ENCODE data around the gene LRIG2.
"Not testable (repeated sequence)": the region's sequence is repeated elsewhere in the genome, so short reads cannot be mapped to it uniquely, and the experiment has no call there.

Gene LRIG2

DNA sequence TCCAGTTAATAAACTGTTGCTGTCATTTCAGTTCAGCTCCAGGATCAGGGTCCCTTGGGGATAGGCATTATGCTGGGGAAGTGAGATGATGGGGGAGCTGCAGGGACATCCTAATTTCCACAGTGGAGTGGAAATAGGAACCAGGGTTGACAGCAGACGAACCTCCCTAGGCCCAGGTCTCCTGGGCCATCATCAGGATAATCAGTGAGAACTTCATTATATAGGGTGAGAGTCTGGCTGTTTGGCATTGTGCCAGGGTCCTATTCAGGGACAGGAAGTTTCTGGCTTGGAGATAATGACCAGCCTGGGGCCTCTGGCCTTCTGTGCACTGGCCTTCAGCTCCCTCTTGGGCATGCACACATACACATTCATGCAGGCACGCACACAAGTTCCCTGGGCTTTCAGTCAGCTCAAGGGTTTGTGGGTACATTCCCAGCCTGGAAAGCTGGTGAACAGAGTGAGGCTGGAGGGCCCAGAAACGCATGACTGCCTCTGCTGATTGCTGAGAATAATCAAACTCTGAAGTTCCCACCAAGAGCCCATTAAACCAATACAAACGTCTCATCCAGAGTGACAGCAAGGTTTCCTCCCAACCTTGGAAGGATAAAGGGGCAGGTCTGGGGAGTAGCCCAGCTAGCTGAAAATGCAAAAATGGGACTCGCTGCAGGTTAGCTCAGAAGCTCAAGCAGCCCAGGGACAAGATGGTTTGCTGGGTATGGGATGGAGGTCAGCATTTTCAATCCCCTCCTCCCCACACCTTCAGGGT lies 13.9 kb upstream of the LRIG2 start:
- DNase-seq (ENCODE audit: low read depth in 3 of 3): no peak

DNA sequence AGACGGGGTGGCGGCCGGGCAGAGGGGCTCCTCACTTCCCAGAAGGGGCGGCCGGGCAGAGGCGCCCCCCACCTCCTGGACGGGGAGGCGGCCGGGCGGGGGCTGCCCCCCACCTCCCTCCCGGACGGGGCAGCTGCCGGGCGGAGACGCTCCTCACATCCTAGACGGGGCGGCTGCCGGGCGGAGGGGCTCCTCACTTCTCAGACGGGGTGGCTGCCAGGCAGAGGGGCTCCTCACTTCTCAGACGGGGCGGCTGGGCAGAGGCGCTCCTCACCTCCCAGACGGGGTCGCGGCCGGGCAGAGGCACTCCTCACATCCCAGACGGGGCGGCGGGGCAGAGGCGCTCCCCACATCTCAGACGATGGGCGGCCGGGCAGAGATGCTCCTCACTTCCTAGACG lies 9.5 kb upstream of the LRIG2 start:
- DNase-seq (ENCODE audit: low read depth in 3 of 3): not testable (repeated sequence)

DNA sequence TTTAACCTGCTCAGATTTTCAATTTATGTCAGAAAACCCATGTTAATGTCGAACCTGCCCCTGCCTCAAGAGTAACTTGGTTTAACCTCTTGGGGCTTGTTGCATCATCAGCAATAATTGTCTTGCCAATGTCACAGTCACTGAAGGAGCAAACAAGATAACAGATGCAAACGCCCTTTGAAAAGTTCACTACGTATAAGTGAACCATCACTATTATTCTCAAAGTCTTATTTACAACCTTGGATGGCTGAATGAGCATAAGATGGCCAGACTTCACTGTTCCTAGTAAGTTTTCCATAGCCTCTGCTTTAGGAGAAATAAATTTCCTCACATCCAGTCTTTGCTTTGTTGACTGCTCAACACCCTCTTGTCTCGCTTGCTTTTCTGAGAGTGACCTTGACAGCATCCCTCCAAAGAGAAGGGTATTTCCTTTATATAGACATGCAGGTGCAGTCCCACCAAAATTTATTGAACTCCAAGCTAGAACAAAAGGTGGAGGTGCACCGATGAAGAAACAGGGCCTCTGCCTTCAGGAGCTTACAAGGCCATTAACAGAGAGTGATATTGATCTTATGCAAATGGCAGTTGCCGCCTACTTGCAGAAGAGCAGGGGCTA lies 749 bp upstream of the LRIG2 start:
- DNase-seq (ENCODE audit: low read depth in 3 of 3): no peak

DNA sequence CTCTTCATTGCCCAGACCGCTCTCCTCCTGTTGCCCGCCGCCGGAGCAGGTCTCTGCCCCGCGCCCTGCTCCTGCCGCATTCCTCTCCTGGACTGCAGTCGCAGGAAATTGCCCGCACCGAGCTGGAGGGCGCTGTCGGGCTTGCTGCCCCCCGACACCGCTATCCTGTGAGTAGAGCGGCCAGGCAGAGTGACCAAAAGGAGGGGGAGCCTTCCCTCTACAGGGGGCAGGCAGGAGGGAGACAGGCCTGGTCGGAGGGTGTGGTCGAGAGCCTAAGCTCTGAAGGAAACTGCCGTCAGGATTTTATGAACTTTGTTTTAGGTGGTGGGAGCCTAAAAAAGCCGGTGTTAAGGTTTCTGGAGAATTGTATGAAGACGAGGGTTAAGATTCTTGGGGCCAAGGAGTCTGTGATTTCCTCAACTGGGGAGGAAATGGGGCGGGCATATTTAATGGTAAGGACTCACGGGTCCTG lies 517 bp downstream of the LRIG2 start:
- no peak for DNase-seq (ENCODE audit: low read depth in 3 of 3)

DNA sequence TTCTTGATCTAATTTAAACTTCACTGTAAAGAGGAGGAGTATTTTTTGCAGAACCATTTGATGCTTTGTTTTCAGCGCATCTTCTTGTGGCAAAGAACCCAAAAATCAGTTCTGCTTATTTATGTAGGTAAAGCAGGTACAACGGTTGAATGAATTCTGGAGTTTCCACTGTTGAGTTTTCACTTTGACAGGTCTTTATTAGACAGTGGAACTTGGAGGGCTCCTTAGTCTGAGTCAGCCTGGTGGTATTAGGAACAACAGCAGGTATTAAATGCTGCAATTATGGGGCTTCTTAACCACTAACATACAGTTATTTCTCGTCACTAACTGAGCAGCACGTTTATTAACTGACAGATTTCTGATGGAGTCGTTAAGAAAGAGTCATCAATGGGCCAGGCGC lies 1.2 kb downstream of the LRIG2 start:
- no peak for DNase-seq (ENCODE audit: low read depth in 3 of 3)

DNA sequence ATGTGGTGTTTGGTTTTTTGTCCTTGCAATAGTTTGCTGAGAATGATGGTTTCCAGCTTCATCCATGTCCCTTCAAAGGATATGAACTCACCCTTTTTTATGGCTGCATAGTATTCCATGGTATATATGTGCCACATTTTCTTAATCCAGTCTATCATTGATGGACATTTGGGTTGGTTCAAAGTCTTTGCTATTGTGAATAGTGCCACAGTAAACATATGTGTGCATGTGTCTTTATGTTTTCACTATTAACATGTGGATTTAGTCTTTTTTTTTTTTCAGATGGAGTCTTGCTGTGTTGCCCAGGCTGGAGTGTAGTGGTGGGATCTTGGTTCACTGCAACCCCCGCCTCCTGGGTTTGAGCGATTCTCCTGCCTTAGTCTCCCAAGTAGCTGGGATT lies 5.0 kb downstream of the LRIG2 start:
- DNase-seq (ENCODE audit: low read depth in 3 of 3): not testable (repeated sequence)

DNA sequence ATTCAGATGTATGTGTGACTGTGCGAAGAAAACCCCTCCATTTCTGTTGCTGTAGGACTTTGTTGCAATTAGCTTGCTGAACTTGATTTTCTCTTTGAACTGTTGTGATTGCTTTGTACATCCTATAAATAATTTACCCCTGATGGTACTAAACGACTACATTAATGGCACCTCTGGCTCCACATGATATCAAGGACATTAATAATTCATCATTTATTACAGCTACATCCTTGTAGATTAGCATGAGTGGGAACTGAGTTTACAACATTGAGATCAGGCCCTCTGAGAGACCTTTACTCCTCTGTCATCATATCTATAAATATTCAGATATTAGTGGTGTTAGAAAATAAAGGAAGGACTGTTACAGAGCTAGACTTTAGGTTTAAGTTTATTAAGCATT lies 13.5 kb downstream of the LRIG2 start:
- DNase-seq (ENCODE audit: low read depth in 3 of 3): no peak

DNA sequence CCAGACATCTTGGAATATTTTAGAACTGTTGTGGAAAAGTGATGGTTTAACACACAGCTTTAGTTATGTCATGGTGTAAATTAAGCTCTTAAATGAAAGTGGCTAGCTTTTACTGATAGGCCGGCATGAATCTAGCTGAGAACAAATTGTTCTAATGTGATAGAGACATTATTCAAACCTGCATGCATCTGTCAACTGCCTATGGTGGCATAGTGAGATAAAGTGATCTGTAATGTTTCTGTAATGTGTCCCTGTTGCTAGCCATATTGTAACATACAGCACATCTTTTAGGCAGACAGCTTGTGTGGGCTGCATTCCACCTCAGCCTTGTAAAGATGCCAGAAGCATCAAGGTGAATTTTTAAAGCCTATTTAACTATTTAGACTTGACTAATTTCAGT lies 16.0 kb downstream of the LRIG2 start:
- DNase-seq (ENCODE audit: low read depth in 3 of 3): no peak

DNA sequence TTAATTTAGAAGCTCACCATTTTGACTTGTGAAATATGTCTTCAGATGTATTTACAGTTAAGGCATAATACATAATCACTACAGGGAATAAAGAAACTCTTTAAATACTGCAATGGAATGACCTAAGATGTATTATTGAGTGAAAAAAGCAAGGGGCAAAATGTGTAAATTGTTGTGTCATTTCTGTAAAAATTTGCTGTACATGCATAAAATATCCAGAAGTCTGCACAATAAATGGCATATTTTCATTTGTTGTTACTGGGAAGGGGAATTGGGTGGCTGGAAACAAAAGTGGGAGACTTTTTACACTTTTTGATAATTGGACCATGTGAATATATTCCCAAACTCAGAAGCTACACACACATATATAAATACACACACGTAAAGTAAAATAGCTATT lies 17.1 kb downstream of the LRIG2 start:
- DNase-seq (ENCODE audit: low read depth in 3 of 3): no peak

DNA sequence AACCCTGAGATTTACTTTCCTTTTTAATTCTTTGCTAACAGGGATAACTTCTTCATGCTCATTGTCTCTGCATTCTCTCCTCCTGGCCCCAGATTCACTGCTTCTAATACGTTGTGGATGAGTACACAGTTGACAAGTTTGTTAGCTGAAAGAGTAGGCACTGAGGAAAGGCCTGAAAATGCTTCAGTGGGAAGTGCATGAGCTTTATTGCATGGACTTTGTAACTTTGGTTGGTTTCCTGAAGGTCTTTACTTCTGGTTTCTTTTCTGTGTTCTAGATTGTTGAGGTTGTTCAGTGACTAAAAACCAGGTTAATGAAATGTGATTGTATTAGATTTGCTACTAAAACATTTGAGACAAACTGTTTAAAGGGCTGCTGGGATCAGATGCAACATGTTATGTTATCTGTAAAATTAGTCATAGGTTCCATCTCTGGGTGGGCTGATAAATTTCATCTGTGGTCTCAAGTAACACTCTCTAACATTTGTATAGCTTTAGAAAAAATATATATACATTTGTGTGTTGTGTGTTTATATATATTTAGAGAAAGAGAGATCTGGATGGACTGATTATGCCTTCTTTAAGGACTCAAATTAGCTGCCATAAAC lies 19.1 kb downstream of the LRIG2 start:
- DNase-seq (ENCODE audit: low read depth in 3 of 3): no peak

DNA sequence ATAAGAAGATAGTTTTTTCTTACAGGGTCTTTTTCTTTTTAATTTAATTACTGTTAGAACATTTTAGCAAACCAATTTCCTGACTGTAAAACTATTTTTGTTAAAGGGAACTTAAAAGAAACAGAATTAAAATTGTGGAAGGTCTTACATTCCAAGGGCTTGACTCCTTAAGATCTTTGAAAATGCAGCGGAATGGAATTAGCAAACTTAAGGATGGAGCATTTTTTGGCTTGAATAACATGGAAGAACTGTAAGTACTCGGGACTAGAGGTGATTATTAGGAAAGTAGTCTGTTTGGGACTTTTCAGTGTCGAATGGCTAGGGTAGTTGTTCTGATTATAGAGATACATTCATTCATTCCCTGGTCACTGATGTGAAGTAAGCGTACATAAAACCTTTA lies 21.5 kb downstream of the LRIG2 start:
- DNase-seq (ENCODE audit: low read depth in 3 of 3): no peak

DNA sequence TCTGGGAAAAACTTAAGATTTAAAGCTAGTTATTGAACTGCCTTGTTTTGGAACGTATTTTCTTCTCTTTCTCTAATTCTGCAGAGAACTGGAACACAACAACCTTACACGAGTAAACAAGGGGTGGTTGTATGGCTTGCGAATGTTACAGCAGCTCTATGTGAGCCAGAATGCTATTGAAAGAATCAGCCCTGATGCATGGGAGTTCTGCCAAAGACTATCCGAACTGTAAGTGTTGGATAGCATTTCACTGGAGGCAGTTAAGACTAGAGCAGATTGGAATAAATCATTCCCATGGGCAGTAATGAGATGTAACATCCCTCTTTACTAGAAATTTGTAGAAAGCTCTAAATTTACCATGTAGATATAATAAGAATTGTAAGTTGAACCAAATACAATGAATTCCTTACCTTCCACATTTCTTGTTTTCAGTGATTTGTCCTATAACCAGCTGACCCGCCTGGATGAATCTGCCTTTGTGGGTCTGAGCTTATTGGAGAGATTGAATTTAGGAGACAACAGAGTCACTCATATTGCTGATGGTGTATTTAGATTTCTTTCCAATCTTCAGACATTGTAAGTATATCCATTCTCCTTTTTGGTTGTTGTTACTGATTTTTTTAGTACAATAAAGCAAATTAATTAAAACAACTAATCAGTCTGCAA lies 22.9 kb downstream of the LRIG2 start:
- no peak for DNase-seq (ENCODE audit: low read depth in 3 of 3)

DNA sequence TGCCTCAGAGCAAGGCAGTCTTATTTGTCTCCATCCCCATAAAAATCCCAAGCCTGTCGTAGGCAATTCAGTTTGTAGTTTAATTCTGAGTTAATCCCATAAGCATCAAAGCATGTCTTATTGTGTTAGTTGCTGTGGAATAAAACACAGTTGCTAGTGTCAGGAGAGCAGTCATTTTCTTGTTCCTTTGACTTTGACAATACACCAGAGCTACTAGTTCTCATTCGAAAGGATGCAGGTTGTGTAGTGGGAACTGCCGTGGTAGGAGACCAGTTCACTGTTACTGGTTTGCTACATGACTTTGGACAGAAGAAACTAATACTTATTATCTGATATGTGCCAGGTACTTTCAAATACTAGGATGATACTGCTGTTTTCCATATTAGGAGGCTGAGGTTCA lies 23.5 kb downstream of the LRIG2 start:
- no peak for DNase-seq (ENCODE audit: low read depth in 3 of 3)

DNA sequence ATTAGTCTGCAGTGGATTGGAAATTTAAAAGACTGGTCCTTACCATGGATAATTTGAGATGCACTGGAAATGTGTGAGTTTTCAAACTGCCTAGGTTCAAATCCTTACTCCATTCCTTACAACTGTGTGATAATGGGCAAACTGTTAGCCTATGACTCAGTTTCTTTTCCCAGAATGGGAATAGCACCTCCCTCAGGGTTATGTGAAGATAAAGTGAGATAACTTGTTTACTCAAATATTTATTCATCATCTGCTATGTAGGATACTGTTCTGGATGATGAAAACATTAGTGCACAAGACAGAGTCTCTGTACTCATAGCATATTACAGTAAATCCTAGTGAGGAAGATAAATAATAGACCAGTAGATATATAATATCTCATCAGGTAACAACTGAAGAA lies 28.6 kb downstream of the LRIG2 start:
- DNase-seq (ENCODE audit: low read depth in 3 of 3): no peak

DNA sequence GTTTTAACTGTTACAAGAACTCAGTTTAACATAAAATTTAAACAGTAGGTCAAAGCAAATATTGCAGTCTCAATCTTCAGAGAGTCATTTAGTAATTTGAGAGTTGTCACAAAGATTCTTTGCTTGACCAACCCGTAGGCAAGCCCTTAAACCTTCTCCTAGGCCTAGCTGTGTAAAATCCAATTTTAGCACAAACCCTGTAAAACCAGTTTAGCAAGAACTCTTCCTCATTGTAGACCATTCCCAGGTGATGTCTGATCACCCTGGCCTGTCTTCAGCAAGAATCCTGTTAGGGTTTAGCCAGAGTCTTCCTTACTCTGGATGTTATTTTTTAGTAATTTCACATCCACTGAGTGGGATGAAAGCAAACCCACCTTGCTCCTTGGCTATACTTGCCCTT lies 30.1 kb downstream of the LRIG2 start:
- no peak for DNase-seq (ENCODE audit: low read depth in 3 of 3)

DNA sequence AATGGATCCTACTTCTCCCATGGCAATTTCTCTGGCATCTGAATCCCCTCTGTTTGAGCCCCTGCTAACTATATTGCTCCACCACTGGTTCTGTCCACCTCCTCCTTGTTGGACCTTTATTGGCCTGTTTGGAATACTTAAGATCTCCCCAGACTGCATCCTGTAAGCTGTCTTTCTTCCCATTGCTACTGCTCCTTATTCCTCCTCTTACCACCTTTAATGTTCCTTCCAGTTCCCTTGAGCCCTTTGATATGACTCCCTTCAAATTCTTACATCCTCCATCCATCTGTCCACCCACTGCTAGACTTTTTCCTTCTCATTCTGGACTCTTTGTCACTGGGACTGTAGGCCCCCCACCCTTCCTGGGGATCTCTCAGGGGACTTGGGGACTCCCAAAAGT lies 31.0 kb downstream of the LRIG2 start:
- DNase-seq (ENCODE audit: low read depth in 3 of 3): no peak

DNA sequence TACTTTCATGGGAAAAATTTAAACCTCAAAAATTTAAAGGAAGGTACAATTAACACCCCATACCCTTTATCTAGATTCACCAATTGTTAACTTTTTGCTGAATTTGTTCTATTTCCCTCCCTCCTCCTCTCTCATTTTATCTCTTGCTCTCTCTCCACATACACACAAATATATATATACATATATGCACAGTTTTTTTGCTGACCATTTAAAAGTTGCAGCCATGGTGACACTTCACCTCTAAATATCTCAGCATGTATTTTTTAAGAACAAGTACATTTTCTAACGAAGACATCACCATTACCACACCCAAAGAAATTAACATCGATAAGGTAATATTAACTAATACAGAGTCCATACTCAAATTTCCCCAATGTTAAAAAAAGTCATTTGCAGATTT lies 33.9 kb downstream of the LRIG2 start:
- DNase-seq (ENCODE audit: low read depth in 3 of 3): no peak

DNA sequence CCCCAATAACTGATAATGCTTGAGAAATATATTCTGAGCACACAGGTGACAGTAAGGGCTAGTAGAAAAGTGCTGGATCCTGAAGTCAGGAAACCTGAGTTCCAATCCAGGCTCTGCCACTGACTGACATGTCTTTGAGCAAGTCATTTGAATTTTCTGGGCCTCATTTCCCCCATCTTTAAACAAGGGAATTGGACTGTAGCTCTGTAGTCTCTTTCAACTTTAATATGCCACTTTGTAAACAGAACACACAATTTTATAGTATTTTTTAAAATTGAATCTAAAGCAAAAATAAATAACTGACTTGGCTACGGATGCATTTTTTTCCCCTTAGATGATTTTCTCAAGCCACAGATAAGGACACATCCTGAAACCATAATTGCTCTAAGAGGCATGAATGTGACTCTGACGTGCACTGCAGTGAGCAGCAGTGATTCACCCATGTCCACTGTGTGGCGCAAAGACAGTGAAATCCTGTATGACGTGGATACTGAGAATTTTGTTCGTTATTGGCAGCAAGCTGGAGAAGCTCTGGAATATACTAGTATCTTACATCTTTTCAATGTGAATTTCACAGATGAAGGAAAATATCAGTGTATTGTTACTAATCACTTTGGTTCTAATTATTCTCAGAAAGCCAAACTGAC lies 37.0 kb downstream of the LRIG2 start:
- DNase-seq (ENCODE audit: low read depth in 3 of 3): no peak

DNA sequence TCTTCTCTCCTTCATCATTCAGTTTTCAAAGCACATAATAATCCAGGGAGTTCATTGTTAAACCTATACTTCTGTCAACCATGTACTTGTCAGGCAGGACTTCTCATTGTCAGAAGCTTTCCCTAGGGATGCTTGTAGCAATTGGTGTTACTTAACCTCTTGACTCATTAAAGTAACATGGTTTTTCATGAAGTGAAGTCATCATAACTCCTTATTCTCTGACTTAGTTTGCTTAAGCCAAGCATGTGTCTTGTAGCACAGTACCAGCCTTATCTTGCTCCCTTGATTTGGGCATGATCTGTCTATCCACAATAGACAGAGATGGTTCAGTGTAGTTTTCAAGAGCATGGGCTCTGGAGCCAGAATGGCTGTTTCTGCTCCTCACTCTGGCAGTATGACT lies 45.3 kb downstream of the LRIG2 start:
- DNase-seq (ENCODE audit: low read depth in 3 of 3): no peak

DNA sequence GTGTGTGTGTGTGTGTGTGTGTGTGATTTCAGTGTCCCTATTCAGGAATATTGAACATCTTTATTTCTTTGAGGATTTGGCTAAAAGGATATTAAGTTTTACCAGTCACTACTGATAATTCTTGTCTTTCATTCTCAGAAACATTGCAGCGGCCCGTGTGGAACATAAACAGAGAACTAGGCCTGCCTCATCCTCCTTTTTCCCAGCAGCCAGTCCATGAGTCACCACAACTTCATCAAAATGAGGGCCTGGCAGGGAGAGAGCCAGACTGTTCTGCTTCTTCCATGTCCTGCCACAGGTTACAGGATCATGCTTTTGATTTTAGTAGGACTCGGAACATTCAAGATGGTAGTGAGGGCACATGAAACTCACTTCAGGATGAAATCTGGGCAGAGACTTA lies 50.7 kb downstream of the LRIG2 start:
- DNase-seq (ENCODE audit: low read depth in 3 of 3): no peak

DNA sequence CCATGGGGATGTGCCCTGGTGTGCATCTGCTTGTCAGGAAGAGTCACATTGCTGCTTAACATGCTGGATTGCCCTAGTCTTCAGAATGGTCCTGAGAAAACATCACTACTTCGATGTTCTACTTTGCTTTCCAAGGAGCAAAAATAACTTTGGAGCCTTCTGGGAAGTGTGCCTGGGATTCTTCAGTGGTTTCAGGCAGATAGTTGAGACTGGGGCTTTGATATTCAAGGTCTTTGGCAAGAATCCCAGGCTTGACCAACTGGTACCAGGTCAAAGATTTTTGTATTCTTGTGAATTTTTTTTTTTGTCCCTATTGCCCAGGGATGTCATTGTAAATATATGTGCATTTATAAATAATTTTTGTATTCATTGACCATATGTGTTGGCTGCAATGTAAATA lies 51.4 kb downstream of the LRIG2 start:
- DNase-seq (ENCODE audit: low read depth in 3 of 3): no peak

DNA sequence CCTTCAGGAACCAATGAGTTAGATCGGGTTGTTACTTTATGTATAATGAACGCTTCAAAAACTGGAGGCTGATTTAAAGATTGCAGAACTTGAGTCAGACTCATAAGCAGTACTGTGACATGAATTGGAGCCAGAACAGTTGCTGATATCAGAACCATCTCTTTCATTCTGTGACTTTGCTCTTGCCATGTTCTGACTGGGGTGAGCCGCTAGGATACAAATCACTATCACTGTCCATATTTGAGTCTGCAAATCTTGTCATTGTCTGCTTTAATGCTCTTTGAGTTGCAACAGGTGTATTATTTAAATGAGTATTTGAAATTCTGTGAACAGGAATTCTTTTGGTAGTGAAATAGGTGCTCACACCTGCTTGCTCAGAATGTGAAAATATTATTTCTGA lies 52.5 kb downstream of the LRIG2 start:
- no peak for DNase-seq (ENCODE audit: low read depth in 3 of 3)

Measured in stimulated activated CD4-positive, alpha-beta T cell treated with anti-CD3 and anti-CD28 coated beads, TNF-alpha, amount 100 ng/mL, for 24 hours (primary cell).